HEK293T (cell line): Measurements from ENCODE around the gene ANKRD11.
"Not testable (repeated sequence)": the region's sequence is repeated elsewhere in the genome, so short reads cannot be mapped to it uniquely, and the experiment has no call there.

Source experiments
- CTCF ChIA-PET: fragments of 350-600 bp; formaldehyde crosslinking; extraction: SDS; loops from one replicate; lab custom pipeline; 2021; ENCODE audit warnings: antibody characterized with exemption, inconsistent platforms; lab: Yijun Ruan, JAX
- POLR2A ChIA-PET: fragments of 350-600 bp; formaldehyde crosslinking; extraction: SDS; loops from one replicate; lab custom pipeline; 2020; ENCODE audit warnings: antibody characterized with exemption, inconsistent platforms; lab: Yijun Ruan, JAX
- DNase-seq: peaks from one replicate; pipeline ENCODE4 v3.0.0; 2012; ENCODE audit warnings: mixed read lengths; ENCODE audit errors: extremely low spot score
- ARNT ChIP-seq: fragments of 450-650 bp; IDR thresholded peaks from 2 replicates; pipeline ENCODE4 v1.6.1; 2017; ENCODE audit warnings: mild to moderate bottlenecking
- BHLHE40 ChIP-seq: fragments of 450-650 bp; IDR thresholded peaks from 2 replicates; pipeline ENCODE4 v1.6.1; 2016; ENCODE audit warnings: mild to moderate bottlenecking, moderate library complexity, borderline replicate concordance
- CTBP1 ChIP-seq: fragments of 450-650 bp; IDR thresholded peaks from 2 replicates; pipeline ENCODE4 v1.6.1; 2016; ENCODE audit warnings: borderline replicate concordance
- ELF4 ChIP-seq: fragments of 450-650 bp; IDR thresholded peaks from 2 replicates; pipeline ENCODE4 v1.6.1; 2017; ENCODE audit warnings: antibody characterized with exemption
- FOXA1 ChIP-seq: fragments of 450-650 bp; IDR thresholded peaks from 2 replicates; pipeline ENCODE4 v1.6.1; 2016; ENCODE audit warnings: mild to moderate bottlenecking
- FOXK2 ChIP-seq: fragments of 450-650 bp; IDR thresholded peaks from 2 replicates; pipeline ENCODE4 v1.6.1; 2016; ENCODE audit warnings: mild to moderate bottlenecking
- FOXM1 ChIP-seq: fragments of 450-650 bp; IDR thresholded peaks from 2 replicates; pipeline ENCODE4 v1.6.1; 2017; ENCODE audit warnings: mild to moderate bottlenecking, borderline replicate concordance
- HDGF ChIP-seq: fragments of 450-650 bp; IDR thresholded peaks from 2 replicates; pipeline ENCODE4 v1.6.1; 2017; ENCODE audit warnings: antibody characterized with exemption, borderline replicate concordance
- L3MBTL2 ChIP-seq: fragments of 450-650 bp; conservative IDR thresholded peaks from 2 replicates; pipeline ENCODE4 v1.6.1; 2016; ENCODE audit warnings: mild to moderate bottlenecking
- LEF1 ChIP-seq: fragments of 450-650 bp; IDR thresholded peaks from 2 replicates; pipeline ENCODE4 v1.6.1; 2017; ENCODE audit warnings: mild to moderate bottlenecking, borderline replicate concordance
- NFRKB ChIP-seq: fragments of 450-650 bp; IDR thresholded peaks from 2 replicates; pipeline ENCODE4 v1.6.1; 2016; ENCODE audit warnings: mild to moderate bottlenecking, moderate library complexity
- PKNOX1 ChIP-seq: fragments of 450-650 bp; IDR thresholded peaks from 2 replicates; pipeline ENCODE4 v1.6.1; 2016
- SP1 ChIP-seq: fragments of 450-650 bp; IDR thresholded peaks from 2 replicates; pipeline ENCODE4 v1.6.1; 2017
- SUZ12 ChIP-seq: fragments of 450-650 bp; IDR thresholded peaks from 2 replicates; pipeline ENCODE4 v1.6.1; 2016; ENCODE audit warnings: mild to moderate bottlenecking
- TARDBP ChIP-seq: fragments of 450-650 bp; IDR thresholded peaks from 2 replicates; pipeline ENCODE4 v1.6.1; 2016
- ZNF384 ChIP-seq: fragments of 450-650 bp; IDR thresholded peaks from 2 replicates; pipeline ENCODE4 v1.6.1; 2016

Gene ANKRD11

DNA sequence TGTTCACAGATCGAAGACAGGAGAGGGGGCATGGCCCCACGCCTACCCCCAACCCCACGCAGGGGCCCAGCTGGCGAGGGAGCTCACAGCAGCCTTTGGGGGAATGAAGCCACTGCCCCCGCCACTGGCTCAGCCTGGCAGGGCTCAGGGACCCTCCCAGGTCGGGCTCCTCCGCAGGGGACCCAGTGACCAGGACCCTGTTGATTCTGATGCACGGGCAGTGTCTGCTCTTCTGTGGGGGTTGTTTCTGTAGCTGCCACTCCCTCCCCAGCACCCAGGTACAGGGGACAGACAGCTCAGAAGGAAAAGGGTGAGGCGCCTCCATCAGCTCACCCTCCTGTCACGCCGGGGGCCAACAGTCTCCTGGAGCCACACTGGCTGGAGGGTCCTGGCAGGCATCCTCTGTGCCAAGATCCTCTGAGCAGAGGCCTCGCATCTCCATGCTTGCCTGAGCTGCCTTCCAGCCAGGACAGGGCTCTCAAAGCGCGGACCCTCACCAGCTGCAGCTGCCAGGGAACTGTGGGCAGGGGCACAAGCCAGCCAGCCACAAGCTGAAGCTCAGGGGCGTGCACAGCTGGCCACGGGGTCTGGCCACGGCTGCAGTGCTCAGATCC is 223.7 kb downstream of the ANKRD11 start:
- ChIA-PET POLR2A (no interaction called here), CTCF (no interaction called here)
- no peak for TF ChIP-seq ARNT
- no peak for TF ChIP-seq SP1
- TF ChIP-seq LEF1: no peak
- TF ChIP-seq PKNOX1: no peak
- TF ChIP-seq CTBP1: no peak
- no peak for DNase-seq

DNA sequence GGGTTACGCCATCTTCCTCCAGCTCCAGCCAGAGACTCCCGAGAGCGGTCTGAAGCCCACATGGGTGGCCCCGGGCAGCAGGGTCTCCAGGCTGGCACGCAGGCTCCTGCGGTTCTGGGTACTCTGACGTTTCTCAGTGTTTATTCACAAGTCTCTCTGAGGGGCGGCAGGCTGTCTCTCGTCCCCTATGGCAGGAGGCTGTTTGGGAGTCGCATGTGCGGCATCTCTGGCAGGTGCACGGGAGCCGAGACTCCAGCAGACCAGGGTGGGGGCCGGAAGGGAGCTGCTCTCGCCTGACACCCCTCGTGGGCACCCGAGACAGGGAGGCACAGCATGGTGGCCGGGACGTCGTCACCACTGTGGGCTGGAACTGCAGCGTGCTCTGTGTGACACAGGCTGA is 224.7 kb downstream of the ANKRD11 start:
- CTCF ChIA-PET: no interaction called here

DNA sequence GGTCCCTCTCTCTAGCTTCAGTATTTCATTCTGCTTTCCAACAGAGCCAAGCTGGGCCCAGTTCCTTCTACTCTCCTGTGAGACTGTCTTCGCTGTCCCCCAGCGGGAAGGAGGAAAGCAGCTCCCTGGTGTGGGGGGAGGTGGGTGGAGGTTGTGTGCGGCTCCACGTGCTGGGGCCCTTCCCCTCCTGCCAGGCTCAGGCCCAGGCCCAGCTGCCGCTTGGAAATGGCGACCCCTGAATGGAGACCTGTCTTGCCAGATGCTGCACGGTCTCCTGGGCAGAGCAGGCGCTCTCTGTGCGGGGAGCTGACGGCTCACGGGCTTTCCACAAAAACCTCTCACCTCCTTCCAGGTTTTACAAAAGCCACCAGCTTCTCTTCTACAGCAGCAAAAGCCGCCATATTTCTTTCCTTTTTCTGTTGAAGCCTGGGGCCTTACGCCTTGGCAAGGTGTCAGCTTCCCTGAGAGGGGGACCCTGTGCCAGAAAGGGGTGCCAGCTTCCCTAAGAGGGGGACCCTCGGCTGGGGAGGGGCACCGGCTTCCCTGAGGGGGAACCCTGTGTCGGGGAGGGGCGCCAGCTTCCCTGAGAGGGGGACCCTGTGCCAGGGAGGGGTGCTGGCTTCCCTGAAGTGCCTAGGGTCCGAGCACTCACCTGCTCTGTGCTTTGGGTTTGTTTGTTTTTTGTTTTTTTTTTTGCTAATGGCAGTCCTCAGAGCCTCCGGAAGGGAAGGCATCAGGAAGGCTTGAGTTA is 225.4 kb downstream of the ANKRD11 start:
- TF ChIP-seq SP1 (no peak), NFRKB (no peak)
- POLR2A ChIA-PET: interaction anchor here (1.1 kb wide), 1 partner anchor 17 kb away, joined by 3 read pairs; no protein-coding TSS in a partner anchor
- CTCF ChIA-PET: no interaction called here
- no peak for DNase-seq

More for the DNA sequence above, 224.7 kb downstream of the ANKRD11 start:
- TF ChIP-seq LEF1 (no peak), FOXK2 (no peak), FOXM1 (no peak), ARNT (no peak), BHLHE40 (no peak), CTBP1 (no peak), FOXA1 (no peak), NFRKB (no peak), PKNOX1 (no peak), HDGF (no peak), L3MBTL2 (no peak), ELF4 (no peak), ZNF384 (no peak), TARDBP (no peak), SP1 (no peak), SUZ12 (no peak)
- no peak for DNase-seq
- POLR2A ChIA-PET: no interaction called here

DNA sequence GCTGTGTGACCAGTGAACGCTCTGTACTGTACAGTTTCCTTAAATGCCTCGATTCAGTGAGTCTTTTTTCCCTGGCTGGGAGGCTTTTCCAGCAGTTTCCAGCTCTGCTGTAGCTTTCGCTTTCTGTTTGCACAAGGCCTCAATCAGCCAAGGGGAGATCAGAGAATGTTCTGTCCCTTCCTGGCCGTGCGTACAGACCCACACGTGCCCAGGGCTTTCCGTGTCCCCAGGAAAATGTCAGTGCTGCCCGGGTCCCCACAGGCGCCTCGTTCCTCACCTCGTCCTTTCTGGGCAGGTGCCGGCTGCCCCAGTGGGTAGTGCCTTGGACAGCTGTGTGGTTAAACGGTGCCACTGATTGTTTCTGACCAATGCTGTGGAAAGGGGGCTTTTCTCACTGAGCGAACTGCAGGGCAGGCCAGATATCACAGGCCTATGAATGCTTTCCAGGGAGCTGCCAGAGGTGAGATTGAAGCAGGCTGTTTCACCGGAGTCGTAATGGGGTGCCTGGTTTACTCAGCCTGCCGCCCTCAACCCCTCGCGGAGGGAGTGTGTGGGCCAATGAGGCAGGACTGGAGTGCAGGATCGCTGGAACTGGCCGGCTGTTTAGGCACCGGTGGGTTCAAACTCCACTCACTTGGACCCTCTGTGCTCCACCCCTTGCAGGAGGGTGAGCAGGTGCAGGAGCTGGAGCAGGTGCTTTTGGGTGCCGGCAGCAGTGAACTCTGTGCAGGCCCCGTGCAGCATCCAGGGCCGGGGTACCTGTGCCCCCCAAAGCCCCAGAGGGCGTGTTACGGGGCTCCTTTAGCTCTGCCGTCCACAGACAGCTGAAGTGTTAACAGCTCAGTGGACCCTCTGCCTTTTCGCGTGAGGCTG is 228.4 kb downstream of the ANKRD11 start:
- ChIA-PET POLR2A (no interaction called here), CTCF (no interaction called here)
- TF ChIP-seq PKNOX1 (no peak), CTBP1 (no peak), FOXM1 (no peak), HDGF (no peak), SP1 (no peak), LEF1 (no peak), TARDBP (no peak), ELF4 (no peak), SUZ12 (no peak), NFRKB (no peak), FOXK2 (no peak), L3MBTL2 (no peak), ARNT (no peak), FOXA1 (no peak), ZNF384 (no peak), BHLHE40 (no peak)
- DNase-seq: no peak

- POLR2A ChIA-PET, DNase-seq: not testable (repeated sequence)
- CTCF ChIA-PET: interaction anchor here (1.4 kb wide), 1 partner anchor 34 kb away, joined by 4 read pairs; no protein-coding TSS in a partner anchor
Measured at GRCh38 chr16:89259901-89260300, 230.5 kb downstream of the ANKRD11 start.

- ChIA-PET POLR2A (no interaction called here), CTCF (no interaction called here)
- no peak for TF ChIP-seq HDGF
- no peak for TF ChIP-seq BHLHE40
- no peak for TF ChIP-seq ELF4
- TF ChIP-seq SP1: no peak
- TF ChIP-seq NFRKB: no peak
- no peak for TF ChIP-seq CTBP1
- TF ChIP-seq L3MBTL2: no peak
- TF ChIP-seq FOXK2: no peak
- TF ChIP-seq TARDBP: no peak
- no peak for TF ChIP-seq LEF1
- TF ChIP-seq FOXA1: no peak
- no peak for TF ChIP-seq SUZ12
- TF ChIP-seq ARNT: no peak
- no peak for TF ChIP-seq PKNOX1
- no peak for TF ChIP-seq ZNF384
- no peak for TF ChIP-seq FOXM1
- DNase-seq: no peak
Measured at GRCh38 chr16:89257757-89258465, 232.4 kb downstream of the ANKRD11 start.
